Activated CD4-positive, alpha-beta T cell treated with anti-CD3 and anti-CD28 coated beads for 24 hours (primary cell): Measurements from ENCODE around the gene SLC25A18.
"Not testable (repeated sequence)": the region's sequence is repeated elsewhere in the genome, so short reads cannot be mapped to it uniquely, and the experiment has no call there.

Experiments used
- DNase-seq, 2 donors: peaks; one replicate each; pipeline ENCODE4 v3.0.0-alpha.2; 2020; ENCODE audit warnings: low read depth in 2 of 2

The SLC25A18 gene, protein sequence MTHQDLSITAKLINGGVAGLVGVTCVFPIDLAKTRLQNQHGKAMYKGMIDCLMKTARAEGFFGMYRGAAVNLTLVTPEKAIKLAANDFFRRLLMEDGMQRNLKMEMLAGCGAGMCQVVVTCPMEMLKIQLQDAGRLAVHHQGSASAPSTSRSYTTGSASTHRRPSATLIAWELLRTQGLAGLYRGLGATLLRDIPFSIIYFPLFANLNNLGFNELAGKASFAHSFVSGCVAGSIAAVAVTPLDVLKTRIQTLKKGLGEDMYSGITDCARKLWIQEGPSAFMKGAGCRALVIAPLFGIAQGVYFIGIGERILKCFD

DNA sequence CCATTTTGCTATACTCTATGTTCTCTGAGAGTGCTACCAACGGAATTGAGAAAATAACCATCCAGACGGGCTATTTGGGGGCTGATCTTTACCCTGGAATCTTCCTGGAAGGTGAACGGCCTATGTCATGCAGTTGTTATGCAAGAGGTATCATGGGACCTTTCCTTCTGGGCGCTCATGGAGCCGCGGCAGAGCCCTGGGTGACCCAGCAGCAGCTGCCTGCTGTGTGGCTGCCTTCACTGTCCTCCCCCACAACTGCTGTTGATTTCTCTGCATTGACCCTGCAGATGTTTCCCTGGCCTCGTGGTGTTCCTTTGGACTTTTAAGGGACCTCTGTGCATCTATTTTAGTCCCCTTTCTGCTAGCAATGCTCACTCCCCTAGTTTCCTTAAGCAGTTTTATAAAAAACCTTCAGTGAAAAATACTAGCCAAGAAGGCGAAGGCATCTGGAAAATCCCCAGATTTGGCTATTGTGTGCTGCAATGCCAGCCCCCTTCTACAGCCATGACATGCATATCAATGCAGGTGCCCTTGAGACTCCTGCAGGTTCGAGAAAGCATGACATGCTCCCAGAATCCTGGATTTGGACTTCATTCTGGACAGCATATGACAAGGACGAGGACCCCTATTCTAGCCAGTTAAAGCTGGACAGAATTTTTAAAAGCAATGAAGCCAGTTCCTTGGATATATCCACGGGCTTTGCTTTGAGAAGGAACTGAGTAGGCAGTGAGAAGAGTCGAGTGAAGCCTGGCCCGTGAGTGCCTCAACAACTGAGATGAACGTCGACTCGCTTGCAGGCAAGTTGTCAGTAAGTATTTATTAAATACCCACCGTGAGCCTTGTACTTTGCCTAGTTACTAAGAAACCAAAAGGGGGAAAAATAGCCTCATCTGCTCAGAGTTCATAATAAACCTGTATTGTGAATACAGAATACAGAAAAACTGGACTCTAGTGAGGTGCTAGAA, at the start of gene SLC25A18:
SLC25A18 (plus strand) TSS at position 593 of the 965 bp plus-strand sequence. CDS start 16,447 bp downstream, outside the sequence.
- no peak for DNase-seq

DNA sequence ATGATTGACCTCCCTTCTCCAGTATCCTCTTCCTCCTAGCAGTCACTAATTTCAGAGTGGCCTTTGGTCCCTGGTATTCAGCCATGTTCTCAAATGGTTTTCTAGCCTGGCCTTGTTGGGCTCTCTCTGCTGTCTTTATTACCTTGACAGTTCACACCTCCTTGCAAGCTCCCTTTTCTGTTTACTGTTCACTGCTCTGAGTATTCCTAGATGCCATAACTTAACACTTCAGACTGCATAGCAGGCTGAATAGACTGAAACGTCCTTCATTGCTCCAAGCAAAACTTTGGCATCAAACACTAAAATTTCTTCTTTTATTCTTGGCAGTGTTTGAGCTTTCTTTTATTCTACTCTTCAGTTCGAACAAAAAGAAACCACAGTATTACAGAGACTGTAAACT, 49.7 kb upstream of the SLC25A18 start:
- no peak for DNase-seq

DNA sequence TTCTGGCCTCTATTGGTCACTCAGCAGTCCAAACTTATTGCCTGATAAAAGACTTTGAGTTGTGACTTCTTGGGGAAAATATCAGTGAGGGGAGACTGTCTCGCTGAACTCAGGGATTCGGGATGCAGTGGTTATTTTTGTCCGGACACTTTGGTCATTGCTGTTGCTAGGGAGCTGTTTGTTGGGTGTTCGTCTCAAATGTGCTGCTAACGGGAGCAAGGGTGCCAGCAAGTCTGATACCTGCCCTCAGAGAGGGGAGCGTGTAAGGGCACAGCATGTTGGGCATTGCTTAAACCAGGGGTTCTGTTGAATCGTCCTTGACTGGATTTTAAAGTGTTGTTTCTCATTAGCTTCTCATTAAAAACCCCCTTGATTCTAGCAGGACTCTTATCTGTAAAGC, 49.2 kb upstream of the SLC25A18 start:
- no peak for DNase-seq

DNA sequence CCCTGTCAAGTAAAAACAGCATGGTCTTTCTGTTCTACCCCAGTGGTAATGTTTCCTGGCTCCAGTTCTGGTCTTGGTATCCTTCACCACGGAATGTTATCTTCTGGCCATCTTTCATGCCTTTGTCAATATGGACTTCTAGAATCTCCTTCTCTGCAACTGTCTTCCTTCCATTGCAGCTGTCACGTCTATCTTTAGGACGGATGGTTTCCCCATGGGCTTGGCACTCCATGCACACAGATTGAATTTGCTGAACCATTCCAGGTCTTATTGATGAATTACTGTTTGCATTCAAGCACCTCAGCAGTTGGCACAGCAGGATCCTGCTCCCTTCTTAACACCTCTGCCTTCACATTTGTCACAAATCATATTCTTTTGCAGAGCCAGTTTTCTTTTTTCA, 44.9 kb upstream of the SLC25A18 start:
- no peak for DNase-seq

DNA sequence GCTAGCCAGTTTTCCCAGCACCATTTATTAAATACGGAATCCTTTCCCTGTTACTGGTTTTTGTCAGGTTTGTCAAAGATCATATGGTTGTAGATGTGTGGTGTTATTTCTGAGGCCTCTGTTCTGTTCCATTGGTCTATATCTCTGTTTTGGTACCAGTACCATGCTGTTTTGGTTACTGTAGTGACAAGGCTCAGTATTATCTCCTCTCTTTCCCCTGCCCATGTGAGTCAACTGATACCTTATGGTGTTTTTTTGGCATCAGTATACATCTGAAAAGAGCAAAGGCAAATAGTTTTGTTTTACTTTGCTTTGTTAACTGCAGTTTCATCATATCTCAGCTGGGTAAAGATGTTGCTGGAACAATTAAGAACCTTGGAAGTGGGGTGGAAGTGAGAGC, 41.3 kb upstream of the SLC25A18 start:
- not testable (repeated sequence) for DNase-seq

DNA sequence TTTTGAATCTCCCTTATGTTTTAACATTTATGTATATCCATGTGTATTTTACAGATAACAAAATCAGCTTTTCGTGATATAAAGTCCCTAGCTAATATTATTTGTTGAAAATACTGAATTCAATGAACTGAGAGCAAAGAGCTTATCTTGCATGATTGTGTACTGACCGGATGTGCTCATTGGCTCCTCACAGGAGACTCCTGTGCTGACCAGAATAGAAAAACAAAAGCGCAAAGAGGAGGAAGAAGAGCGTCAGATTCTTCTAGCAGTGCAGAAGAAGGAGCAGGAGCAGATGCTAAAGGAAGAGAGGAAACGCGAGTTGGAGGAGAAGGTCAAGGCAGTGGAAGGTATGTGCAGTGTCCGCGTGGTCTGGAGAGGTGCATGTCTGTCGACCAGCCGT, 39.4 kb upstream of the SLC25A18 start:
- no peak for DNase-seq

DNA sequence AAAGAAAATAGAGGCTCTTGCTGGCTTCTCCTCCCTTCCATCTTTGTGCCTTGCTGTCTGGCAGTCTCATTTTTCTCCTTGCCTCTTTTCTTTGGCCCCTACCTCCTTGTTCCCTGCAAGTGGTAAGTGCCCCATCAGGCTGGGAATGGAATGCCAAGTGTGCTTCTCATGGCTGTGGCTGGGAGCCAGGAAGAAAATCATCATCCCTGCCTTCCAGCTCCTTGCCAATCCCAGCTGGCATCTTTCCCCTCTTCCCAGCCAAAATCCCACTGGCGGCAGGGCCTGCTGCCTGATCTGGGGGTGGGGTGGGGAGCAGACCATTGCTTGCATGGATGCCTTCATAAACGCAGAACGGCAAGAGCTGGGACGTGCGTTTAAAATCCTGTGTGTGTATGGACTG, 27.0 kb upstream of the SLC25A18 start:
- DNase-seq: no peak

DNA sequence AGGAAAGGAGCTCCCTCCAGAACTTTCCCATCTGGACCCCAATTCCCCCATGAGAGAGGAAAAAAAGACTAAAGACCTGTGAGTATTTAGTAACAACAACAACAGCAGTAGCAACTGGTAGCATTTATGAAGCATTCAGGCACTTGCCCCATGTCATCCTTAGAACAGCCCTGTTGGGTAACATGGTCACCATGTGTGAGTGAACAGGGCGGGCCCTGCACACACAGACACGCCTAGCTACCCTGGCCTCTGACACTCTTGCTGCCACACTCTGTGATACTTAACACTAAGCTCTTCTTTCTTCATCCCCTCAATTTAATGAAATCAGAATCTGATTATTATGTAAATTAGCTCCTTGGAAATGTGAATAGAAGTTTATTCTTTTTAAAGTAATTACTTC, 26.1 kb upstream of the SLC25A18 start:
- no peak for DNase-seq

DNA sequence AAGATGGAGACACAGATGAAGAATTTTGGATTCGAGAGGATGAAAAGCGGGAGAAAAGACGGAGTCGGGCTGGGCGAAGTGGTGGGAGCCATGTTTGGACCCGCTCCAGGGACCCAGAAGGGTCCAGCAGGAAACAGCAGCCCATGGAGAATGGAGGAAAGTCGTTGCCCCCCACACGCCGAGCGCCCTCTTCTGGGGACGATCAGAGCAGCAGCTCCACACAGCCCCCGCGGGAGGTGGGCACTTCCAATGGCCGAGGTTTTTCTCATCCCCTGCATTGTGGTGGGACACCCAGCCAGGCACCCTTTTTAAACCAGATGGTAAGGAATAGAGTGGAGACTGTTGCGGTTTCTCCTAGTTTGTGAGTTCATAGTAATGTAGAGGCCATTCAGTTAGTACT, 22.8 kb upstream of the SLC25A18 start:
- no peak for DNase-seq

DNA sequence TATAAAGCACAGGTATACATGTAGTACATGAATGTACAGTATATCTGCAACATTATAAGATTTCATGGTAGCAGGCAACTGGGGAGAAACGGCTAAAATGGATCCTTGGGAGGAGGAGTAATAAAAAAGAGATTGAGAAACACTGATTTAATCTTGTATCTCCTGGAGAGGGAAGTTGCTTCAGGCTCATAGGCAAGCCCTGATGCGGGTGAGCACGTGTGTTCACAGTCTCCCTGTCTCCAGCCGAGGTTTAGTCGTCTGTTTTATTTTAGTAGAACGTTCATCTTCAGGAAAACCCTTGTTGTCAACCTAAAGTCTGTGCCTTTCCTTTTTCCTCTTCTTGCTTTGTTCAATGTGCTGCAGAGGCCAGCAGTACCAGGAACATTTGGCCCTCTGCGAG, 21.8 kb upstream of the SLC25A18 start:
- no peak for DNase-seq

DNA sequence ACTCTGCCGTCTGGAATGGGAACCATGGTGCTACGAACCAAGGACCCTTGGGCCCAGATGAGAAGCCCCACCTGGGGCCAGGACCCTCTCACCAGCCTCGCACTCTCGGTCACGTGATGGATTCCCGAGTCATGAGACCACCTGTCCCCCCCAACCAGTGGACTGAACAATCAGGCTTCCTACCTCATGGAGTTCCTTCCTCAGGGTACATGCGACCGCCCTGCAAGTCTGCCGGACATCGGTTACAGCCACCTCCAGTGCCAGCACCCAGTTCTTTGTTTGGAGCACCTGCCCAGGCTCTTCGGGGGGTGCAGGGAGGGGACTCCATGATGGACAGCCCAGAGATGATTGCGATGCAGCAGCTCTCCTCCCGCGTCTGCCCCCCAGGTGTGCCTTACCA, 20.8 kb upstream of the SLC25A18 start:
- no peak for DNase-seq

DNA sequence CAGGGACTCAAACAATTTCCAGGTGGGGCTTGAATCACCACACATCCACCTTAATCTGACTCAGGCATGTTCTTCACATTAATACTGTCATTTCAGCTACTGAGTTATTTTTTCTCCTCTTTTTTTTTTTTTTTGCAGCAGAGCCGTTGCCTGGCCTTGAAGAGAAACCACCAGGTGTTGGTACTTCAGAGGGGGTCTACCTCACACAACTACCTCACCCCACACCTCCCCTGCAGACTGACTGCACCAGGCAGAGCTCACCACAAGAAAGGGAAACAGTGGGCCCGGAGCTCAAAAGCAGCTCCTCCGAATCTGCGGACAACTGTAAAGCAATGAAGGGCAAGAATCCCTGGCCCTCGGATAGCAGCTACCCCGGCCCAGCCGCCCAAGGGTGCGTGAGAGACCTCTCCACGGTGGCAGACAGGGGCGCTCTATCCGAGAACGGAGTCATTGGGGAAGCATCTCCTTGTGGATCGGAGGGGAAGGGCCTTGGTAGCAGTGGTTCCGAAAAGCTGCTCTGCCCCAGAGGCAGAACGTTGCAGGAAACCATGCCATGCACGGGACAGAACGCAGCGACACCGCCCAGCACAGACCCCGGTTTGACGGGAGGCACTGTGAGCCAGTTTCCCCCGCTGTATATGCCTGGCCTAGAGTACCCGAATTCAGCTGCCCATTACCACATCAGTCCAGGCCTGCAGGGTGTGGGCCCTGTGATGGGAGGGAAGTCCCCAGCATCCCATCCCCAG, 15.1 kb upstream of the SLC25A18 start:
- no peak for DNase-seq

DNA sequence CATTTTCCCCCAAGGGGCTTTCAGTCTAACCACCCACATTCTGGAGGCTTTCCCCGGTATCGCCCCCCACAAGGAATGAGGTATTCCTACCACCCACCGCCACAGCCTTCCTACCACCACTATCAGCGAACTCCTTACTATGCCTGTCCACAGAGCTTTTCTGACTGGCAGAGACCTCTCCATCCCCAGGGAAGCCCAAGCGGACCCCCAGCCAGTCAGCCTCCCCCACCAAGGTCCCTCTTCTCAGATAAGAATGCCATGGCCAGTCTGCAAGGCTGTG, 14.6 kb upstream of the SLC25A18 start:
- no peak for DNase-seq

DNA sequence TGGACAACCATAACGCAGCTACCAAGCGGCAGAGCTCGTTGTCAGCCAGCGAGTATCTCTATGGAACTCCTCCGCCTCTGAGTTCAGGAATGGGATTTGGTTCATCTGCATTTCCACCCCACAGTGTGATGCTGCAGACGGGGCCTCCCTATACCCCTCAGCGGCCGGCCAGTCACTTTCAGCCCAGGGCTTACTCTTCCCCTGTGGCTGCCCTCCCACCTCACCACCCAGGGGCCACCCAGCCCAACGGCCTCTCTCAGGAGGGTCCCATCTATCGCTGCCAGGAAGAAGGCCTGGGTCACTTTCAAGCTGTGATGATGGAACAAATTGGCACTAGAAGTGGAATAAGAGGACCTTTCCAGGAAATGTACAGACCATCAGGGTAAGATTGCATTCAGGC, 14.1 kb upstream of the SLC25A18 start:
- no peak for DNase-seq

DNA sequence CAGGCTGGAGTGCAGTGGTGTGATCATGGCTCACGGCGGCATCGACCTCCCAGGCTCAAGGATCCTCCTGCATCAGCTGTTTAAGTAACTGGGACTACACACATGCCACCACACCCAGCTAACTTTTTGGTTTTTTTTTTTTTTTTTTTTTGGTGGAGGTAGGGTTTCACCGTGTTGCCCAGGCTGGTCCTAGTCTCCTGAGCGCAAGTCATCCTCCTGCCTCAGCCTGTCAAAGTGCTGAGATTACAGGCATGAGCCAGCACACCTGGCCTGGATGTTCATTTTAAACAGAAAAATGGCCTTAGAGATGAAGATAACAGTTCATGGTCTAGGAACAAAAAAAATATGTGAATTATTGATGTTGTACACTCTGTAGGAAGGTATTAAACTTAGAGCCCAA, 13.6 kb upstream of the SLC25A18 start:
- no peak for DNase-seq

DNA sequence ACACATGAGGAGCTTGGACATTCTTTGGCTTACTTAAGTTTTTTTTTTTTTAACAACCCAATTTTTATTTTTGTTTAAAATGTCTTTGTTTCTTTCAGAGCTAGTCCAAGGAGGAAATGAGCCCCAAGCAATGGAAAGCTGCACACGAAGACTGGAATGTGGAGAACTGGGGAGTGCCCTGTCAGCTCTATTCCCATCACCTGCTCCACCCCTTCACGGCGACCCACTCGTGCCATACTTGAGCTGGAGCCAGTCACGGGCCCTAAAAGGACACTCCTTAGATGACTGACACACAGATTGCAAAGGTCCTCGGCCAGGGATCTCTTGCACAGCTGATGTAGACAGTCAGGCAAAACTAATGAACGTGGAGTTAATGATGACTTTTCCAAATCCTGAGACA, 10.6 kb upstream of the SLC25A18 start:
- no peak for DNase-seq

DNA sequence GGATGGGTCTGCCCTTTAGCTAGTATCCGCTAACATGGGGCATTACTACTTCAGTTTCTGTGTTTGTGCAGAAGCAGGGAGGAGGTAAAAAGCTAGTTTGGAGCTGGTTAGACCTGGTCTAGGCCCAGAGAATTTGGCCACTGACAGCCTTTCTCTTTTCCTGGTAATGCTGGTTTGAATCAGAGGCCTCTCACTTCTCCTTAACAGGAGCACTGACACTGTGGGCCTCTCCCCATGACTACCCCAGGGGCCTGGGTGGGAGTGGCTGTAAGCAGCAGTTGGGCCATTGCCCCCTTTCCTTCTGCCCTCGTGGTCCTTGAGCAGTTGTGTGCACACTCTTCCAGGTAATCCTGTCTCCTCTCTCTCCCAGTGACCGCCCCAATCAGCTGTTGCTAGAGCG, 8.5 kb upstream of the SLC25A18 start:
- DNase-seq: no peak

DNA sequence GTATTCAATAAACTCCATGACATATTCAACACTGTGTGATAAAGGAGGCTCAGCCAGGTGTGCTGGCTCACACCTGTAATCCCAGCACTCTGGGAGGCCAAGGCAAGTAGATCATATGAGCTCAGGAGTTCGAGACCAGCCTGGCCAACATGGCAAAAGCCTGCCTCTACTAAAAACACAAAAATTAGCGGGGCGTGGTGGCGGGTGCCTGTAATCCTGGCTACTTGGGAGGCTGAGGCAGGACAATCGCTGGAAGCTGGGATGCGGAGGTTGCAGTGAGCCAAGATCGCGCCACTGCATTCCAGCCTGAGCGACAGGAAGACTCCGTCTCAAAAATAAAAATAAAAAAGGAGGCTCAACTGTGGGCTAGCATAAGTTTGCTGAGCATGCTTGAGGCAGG, 4.1 kb upstream of the SLC25A18 start:
- DNase-seq: no peak

DNA sequence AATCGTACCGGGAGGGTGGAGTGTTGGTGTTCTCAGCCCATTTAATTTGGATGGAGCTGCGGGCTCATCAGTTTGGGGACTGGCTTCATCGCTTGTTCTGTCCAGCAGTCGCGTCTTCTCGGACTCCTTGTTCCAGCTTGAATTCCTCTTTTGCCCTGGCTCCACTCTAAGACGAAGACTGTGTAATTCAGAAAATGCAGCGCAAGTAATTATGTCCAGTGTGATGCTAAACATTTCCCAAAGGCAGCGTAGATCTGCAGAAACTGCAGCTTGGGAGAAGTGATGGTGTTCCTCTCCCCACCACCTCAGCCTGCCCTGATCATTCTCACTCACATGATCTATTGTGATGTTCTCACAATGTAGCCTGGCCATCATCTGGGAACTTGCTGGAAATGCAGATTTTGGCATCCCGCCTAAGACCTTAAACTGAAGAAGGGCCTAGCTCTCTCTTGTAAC, 666 bp downstream of the SLC25A18 start:
- no peak for DNase-seq

DNA sequence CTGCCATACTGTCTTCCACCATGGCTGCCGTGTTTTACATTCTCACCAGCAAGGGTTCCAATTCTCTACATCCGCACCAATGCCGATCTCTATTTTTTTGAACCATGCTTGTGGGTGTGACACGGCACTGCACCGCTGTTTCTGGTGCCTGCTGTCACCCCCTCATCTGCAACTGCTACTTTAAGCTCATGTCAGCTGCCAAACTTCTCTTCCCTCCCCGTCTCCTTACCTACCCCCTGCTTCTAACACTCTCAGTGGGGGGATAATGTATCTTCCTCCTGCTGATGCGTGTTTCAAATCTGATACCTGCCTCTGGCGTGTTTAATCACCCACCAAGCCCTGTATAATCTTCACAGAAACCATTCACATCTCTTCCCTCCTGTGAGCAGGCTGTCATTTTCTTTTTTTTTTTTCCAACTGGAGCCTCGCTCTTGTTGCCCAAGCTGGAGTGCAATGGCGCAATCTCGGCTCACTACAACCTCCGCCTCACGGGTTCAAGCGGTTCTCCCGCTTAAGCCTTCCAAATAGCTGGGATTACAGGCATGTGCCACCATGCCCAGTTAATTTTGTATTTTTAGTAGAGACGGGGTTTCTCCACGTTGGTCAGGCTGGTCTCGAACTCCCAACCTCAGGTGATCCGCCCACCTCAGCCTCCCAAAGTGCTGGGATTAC, 2.9 kb downstream of the SLC25A18 start:
- DNase-seq: not testable (repeated sequence)

DNA sequence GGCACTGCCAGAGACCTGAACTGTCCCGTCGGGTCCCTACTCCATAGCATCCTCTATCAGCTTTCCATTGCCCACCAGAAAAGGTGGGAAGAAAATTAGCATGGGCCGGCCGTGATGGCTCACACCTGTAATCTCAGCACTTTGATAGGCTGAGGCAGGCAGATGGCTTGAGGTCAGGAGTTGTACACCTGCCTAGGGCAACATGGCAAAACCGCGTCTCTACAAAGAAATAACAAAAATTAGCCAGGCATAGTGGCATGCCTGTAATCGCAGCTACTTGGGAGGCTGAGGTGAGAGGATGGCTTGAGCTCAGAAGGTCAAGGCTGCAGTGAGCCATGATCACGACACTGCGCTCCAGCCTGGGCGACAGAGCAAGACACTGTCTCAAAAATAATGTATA, 3.5 kb downstream of the SLC25A18 start:
- DNase-seq: no peak

DNA sequence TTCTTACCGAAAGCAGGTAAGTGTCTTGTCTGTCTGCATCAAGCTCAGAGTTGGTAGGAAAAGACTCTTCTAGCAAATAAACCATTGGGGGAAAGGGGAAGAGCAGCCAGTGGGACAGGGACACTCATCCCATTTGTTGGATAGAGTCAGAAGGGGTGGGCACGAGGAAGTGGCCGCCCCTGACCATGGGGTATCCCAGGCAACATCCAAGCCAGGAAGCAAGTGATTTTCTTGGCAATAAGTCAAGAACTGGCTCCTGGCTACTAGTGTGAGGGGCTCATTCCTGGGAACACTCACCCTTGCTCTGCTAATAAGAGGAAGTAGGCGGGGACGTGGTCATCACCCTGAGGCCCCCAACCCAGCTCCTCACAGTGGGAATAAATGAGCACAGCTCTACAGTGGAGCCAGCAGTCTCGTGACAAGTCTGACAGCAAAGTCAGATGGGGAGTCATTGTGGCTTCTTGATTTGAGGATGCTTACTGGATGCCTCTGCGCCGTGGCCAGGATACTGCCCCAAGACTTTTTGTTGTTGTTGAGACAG, 6.7 kb downstream of the SLC25A18 start:
- no peak for DNase-seq
